WTC11 (cell line): ENCODE measurements around the gene NAPB. TPM values are rescaled to one million over a fixed set of nuclear protein-coding genes. Genes with fewer than 3 reads are reported as not detected.

Experiments used
- ATF1 ChIP-seq: sonication (generic); formaldehyde crosslinking; IDR thresholded peaks from 2 replicates; pipeline ENCODE4 v1.8.1; 2023; ENCODE audit warnings: mild to moderate bottlenecking, moderate library complexity, missing genetic modification reagents
- CBFB ChIP-seq: sonication (generic); formaldehyde crosslinking; IDR thresholded peaks from 2 replicates; pipeline ENCODE4 v1.8.1; 2022; ENCODE audit warnings: mild to moderate bottlenecking, low read depth, missing genetic modification reagents
- EMX1 ChIP-seq: fragments of 250-450 bp; sonication (Bioruptor Pico); IDR thresholded peaks from 2 replicates; pipeline ENCODE4 v1.8.0; 2021; ENCODE audit warnings: mild to moderate bottlenecking
- IRF2 ChIP-seq: sonication (generic); formaldehyde crosslinking; IDR thresholded peaks from 2 replicates; pipeline ENCODE4 v1.8.0; 2022; ENCODE audit warnings: low read depth, missing genetic modification reagents, borderline replicate concordance
- KAT7 ChIP-seq: sonication (generic); formaldehyde crosslinking; IDR thresholded peaks from 2 replicates; pipeline ENCODE4 v1.8.1; 2023; ENCODE audit warnings: missing genetic modification reagents, mild to moderate bottlenecking, borderline replicate concordance
- MYBL2 ChIP-seq: sonication (generic); formaldehyde crosslinking; IDR thresholded peaks from 2 replicates; pipeline ENCODE4 v1.8.1; 2023; ENCODE audit warnings: mild to moderate bottlenecking, moderate library complexity, missing genetic modification reagents
- RORB ChIP-seq: fragments of 250-450 bp; sonication (Bioruptor Pico); IDR thresholded peaks from 2 replicates; pipeline ENCODE4 v1.9.0; 2021; ENCODE audit warnings: mild to moderate bottlenecking
- SMAD3 ChIP-seq: sonication (generic); formaldehyde crosslinking; IDR thresholded peaks from 2 replicates; pipeline ENCODE4 v1.8.0; 2022; ENCODE audit warnings: missing genetic modification reagents, mild to moderate bottlenecking, borderline replicate concordance
- TP53 ChIP-seq: sonication (generic); formaldehyde crosslinking; IDR thresholded peaks from 2 replicates; pipeline ENCODE4 v1.8.1; 2023; ENCODE audit warnings: mild to moderate bottlenecking, missing genetic modification reagents
- ZNF396 ChIP-seq: fragments of 250-450 bp; sonication (Bioruptor Pico); IDR thresholded peaks from 2 replicates; pipeline ENCODE4 v1.8.0; 2021; ENCODE audit warnings: mild to moderate bottlenecking, moderate library complexity, borderline replicate concordance
- ZNF416 ChIP-seq: fragments of 250-450 bp; sonication (Bioruptor Pico); IDR thresholded peaks from 2 replicates; pipeline ENCODE4 v1.9.0; 2021; ENCODE audit warnings: mild to moderate bottlenecking, inconsistent platforms
- total RNA-seq: library from RNA; stranded (reverse); gene quantifications from 3 replicates; pipeline ENCODE4 v1.2.3, GENCODE V29; 2021
- TF ChIP-seq, protein P1 (sequence below): sonication (generic); formaldehyde crosslinking; IDR thresholded peaks from 2 replicates; pipeline ENCODE4 v1.8.1; 2023; ENCODE audit warnings: mild to moderate bottlenecking, missing genetic modification reagents
- TF ChIP-seq, protein P2 (sequence below): sonication (generic); formaldehyde crosslinking; IDR thresholded peaks from 2 replicates; pipeline ENCODE4 v1.8.0; 2022; ENCODE audit warnings: mild to moderate bottlenecking, missing genetic modification reagents
- TF ChIP-seq, protein P3 (sequence below): sonication (generic); formaldehyde crosslinking; IDR thresholded peaks from 2 replicates; pipeline ENCODE4 v1.8.1; 2022; ENCODE audit warnings: mild to moderate bottlenecking, missing genetic modification reagents, moderate library complexity, borderline replicate concordance
- TF ChIP-seq, protein P4 (sequence below): fragments of 250-450 bp; sonication (Bioruptor Pico); IDR thresholded peaks from 2 replicates; pipeline ENCODE4 v1.9.0; 2021; ENCODE audit warnings: mild to moderate bottlenecking, borderline replicate concordance
- TF ChIP-seq, protein P5 (sequence below): fragments of 250-450 bp; sonication (Bioruptor Pico); IDR thresholded peaks from 2 replicates; pipeline ENCODE4 v1.8.0; 2021; ENCODE audit warnings: mild to moderate bottlenecking
- TF ChIP-seq, protein P6 (sequence below): fragments of 250-450 bp; sonication (Bioruptor Pico); conservative IDR thresholded peaks from 2 replicates; pipeline ENCODE4 v1.9.0; 2021; ENCODE audit warnings: mild to moderate bottlenecking
- TF ChIP-seq, protein P7 (sequence below): sonication (generic); formaldehyde crosslinking; IDR thresholded peaks from 2 replicates; pipeline ENCODE4 v1.8.0; 2022; ENCODE audit warnings: mild to moderate bottlenecking, missing genetic modification reagents
- TF ChIP-seq, protein P8 (sequence below): sonication (generic); formaldehyde crosslinking; IDR thresholded peaks from 2 replicates; pipeline ENCODE4 v1.8.1; 2022; ENCODE audit warnings: missing genetic modification reagents, borderline replicate concordance

NAPB gene
- total RNA-seq, 1 experiment from 2014 or later, result 12.9 TPM

DNA sequence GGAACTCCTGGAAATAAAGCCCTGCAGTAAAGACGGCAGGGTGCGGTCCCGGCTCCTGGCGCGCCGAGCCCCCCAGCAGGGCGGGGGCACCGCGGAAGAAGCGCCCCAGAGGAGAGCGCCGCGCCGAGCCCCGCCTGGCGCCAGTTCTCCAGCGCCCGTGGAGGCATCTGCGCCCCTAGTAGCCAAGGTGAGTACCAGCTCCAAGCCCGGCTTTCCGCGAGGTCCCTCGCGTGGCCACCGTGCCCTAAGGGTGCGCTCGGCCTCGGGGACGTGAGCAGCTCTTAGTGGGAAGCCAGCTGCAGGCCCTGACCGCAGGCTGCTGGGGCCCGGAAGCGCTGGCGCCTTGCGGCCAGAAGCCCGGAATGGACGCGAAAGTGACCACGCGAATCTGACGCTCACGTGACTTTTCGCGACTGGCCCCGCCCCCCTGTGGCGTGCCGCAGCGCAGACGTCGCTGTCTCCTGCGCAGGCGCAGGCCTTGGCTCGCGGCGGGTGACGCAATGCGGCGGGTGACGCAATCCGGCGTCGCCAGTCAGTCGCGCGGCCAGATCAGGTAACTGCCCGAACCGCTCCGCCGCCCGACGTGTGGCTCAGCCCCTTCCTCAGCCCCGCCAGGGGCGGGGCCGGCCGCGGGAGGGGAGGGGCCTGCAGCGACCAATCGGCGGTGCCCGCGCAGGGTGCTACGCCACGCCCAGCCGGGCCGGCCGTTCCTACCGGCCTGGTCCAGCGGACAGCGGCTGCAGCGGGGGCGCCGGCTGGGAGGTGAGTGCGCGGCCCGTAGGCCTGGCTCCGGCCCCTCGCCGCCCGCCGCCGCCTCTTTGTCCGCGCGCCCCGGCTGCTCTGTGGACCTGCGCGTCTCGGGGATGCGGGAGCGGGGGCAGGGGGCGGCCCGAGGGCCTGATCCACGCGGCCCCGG, 59.6 kb downstream of the NAPB start, which contains the start of gene GZF1 (continued):
- TF ChIP-seq, protein P1, sequence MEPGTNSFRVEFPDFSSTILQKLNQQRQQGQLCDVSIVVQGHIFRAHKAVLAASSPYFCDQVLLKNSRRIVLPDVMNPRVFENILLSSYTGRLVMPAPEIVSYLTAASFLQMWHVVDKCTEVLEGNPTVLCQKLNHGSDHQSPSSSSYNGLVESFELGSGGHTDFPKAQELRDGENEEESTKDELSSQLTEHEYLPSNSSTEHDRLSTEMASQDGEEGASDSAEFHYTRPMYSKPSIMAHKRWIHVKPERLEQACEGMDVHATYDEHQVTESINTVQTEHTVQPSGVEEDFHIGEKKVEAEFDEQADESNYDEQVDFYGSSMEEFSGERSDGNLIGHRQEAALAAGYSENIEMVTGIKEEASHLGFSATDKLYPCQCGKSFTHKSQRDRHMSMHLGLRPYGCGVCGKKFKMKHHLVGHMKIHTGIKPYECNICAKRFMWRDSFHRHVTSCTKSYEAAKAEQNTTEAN, result 0 out of 2 replicates have a peak, but pooled peaks have one; percentile 20
- TF ChIP-seq, protein P2, sequence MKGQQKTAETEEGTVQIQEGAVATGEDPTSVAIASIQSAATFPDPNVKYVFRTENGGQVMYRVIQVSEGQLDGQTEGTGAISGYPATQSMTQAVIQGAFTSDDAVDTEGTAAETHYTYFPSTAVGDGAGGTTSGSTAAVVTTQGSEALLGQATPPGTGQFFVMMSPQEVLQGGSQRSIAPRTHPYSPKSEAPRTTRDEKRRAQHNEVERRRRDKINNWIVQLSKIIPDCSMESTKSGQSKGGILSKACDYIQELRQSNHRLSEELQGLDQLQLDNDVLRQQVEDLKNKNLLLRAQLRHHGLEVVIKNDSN (CRISPR knock-in tag), result peak; percentile 98
- TF ChIP-seq, protein P3, sequence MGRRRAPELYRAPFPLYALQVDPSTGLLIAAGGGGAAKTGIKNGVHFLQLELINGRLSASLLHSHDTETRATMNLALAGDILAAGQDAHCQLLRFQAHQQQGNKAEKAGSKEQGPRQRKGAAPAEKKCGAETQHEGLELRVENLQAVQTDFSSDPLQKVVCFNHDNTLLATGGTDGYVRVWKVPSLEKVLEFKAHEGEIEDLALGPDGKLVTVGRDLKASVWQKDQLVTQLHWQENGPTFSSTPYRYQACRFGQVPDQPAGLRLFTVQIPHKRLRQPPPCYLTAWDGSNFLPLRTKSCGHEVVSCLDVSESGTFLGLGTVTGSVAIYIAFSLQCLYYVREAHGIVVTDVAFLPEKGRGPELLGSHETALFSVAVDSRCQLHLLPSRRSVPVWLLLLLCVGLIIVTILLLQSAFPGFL (CRISPR knock-in tag), result no peak
- TF ChIP-seq, protein P4, sequence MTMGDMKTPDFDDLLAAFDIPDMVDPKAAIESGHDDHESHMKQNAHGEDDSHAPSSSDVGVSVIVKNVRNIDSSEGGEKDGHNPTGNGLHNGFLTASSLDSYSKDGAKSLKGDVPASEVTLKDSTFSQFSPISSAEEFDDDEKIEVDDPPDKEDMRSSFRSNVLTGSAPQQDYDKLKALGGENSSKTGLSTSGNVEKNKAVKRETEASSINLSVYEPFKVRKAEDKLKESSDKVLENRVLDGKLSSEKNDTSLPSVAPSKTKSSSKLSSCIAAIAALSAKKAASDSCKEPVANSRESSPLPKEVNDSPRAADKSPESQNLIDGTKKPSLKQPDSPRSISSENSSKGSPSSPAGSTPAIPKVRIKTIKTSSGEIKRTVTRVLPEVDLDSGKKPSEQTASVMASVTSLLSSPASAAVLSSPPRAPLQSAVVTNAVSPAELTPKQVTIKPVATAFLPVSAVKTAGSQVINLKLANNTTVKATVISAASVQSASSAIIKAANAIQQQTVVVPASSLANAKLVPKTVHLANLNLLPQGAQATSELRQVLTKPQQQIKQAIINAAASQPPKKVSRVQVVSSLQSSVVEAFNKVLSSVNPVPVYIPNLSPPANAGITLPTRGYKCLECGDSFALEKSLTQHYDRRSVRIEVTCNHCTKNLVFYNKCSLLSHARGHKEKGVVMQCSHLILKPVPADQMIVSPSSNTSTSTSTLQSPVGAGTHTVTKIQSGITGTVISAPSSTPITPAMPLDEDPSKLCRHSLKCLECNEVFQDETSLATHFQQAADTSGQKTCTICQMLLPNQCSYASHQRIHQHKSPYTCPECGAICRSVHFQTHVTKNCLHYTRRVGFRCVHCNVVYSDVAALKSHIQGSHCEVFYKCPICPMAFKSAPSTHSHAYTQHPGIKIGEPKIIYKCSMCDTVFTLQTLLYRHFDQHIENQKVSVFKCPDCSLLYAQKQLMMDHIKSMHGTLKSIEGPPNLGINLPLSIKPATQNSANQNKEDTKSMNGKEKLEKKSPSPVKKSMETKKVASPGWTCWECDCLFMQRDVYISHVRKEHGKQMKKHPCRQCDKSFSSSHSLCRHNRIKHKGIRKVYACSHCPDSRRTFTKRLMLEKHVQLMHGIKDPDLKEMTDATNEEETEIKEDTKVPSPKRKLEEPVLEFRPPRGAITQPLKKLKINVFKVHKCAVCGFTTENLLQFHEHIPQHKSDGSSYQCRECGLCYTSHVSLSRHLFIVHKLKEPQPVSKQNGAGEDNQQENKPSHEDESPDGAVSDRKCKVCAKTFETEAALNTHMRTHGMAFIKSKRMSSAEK (CRISPR knock-in tag), result no peak
- TF ChIP-seq, protein P5, sequence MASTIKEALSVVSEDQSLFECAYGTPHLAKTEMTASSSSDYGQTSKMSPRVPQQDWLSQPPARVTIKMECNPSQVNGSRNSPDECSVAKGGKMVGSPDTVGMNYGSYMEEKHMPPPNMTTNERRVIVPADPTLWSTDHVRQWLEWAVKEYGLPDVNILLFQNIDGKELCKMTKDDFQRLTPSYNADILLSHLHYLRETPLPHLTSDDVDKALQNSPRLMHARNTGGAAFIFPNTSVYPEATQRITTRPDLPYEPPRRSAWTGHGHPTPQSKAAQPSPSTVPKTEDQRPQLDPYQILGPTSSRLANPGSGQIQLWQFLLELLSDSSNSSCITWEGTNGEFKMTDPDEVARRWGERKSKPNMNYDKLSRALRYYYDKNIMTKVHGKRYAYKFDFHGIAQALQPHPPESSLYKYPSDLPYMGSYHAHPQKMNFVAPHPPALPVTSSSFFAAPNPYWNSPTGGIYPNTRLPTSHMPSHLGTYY (CRISPR knock-in tag), result no peak
- TF ChIP-seq EMX1 (CRISPR knock-in tag) (no peak), MYBL2 (CRISPR knock-in tag) (peak; percentile 28; the same call in 1 of the 2 replicates), SMAD3 (CRISPR knock-in tag) (no peak), TP53 (CRISPR knock-in tag) (peak; percentile 52; the same call in 1 of the 2 replicates), CBFB (CRISPR knock-in tag) (peak; percentile 83; the same call in 1 of the 2 replicates), ATF1 (CRISPR knock-in tag) (no peak), RORB (CRISPR knock-in tag) (no peak), KAT7 (CRISPR knock-in tag) (no peak; the same call in 1 of the 2 replicates), ZNF416 (CRISPR knock-in tag) (no peak), ZNF396 (no peak), IRF2 (CRISPR knock-in tag) (no peak)
- TF ChIP-seq, protein P6, sequence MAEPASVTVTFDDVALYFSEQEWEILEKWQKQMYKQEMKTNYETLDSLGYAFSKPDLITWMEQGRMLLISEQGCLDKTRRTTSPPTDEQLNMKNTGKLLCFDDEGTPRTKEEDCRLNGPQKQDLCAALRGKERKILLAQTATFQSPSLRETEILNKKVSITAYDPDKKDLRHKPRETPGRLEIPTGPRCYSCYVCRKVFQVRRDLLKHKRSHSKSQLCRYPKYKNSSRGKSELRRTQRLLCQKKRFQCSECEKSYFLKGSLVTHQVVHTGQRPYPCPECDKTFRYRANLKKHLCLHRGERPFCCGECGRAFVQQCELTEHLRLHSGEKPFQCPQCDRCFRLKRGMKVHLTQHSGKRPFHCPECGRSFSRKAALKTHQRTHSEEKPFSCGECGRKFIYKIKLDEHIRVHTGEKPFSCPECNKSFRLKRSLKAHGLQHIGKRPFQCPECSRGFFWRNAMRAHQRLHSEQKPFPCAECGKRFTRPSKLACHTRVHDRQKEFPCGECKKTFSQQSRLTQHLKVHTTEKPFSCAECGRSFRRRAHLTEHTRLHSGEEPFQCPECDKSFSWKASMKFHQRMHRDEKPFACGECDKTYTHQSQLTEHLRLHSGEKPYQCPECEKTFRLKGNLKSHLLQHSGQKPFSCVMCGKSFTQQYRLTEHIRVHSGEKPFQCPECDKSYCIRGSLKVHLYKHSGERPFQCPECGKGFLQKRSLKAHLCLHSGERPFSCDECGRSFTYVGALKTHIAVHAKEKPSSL (CRISPR knock-in tag), result no peak
- TF ChIP-seq, protein P7, sequence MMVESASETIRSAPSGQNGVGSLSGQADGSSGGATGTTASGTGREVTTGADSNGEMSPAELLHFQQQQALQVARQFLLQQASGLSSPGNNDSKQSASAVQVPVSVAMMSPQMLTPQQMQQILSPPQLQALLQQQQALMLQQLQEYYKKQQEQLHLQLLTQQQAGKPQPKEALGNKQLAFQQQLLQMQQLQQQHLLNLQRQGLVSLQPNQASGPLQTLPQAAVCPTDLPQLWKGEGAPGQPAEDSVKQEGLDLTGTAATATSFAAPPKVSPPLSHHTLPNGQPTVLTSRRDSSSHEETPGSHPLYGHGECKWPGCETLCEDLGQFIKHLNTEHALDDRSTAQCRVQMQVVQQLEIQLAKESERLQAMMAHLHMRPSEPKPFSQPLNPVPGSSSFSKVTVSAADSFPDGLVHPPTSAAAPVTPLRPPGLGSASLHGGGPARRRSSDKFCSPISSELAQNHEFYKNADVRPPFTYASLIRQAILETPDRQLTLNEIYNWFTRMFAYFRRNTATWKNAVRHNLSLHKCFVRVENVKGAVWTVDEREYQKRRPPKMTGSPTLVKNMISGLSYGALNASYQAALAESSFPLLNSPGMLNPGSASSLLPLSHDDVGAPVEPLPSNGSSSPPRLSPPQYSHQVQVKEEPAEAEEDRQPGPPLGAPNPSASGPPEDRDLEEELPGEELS (CRISPR knock-in tag), result peak; percentile 83
- TF ChIP-seq, protein P8, sequence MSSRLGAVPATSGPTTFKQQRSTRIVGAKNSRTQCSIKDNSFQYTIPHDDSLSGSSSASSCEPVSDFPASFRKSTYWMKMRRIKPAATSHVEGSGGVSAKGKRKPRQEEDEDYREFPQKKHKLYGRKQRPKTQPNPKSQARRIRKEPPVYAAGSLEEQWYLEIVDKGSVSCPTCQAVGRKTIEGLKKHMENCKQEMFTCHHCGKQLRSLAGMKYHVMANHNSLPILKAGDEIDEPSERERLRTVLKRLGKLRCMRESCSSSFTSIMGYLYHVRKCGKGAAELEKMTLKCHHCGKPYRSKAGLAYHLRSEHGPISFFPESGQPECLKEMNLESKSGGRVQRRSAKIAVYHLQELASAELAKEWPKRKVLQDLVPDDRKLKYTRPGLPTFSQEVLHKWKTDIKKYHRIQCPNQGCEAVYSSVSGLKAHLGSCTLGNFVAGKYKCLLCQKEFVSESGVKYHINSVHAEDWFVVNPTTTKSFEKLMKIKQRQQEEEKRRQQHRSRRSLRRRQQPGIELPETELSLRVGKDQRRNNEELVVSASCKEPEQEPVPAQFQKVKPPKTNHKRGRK (CRISPR knock-in tag), result no peak
